Bronchial epithelial cell (primary cell): ENCODE data around the gene EMP2. TPM values are rescaled to one million over a fixed set of nuclear protein-coding genes. Genes with fewer than 3 reads are reported as not detected.

Experiments
- DNase-seq: peaks from one replicate; pipeline ENCODE4 v3.0.0-alpha.2; 2010; ENCODE audit warnings: low read depth
- FAIRE-seq: peaks from 2 replicates; lab custom pipeline; 2011; peaks lifted over from hg19 to GRCh38; lab: Jason Lieb, UNC
- H3K27me3 ChIP-seq: 2 replicates; pipeline ENCODE4 v1.5.1; 2011; ENCODE audit warnings: low read length; ENCODE audit not compliant: control insufficient read depth, insufficient read depth
- H3K36me3 ChIP-seq: 2 replicates; pipeline ENCODE4 v1.5.1; 2011; ENCODE audit warnings: low read length; ENCODE audit not compliant: control insufficient read depth, insufficient read depth
- H3K4me3 ChIP-seq: 2 replicates; pipeline ENCODE4 v1.5.1; 2011; ENCODE audit warnings: mild to moderate bottlenecking, low read depth, low read length, control low read depth
- total RNA-seq: library from RNA; depleted of rRNA; stranded (reverse); fragments of >200 nt; gene quantifications from 2 replicates; pipeline ENCODE4 v1.2.1, GENCODE V29; 2014
- TF ChIP-seq, protein P1 (sequence below): IDR thresholded peaks from 2 replicates; pipeline ENCODE4 v1.5.1; 2011; ENCODE audit warnings: mild to moderate bottlenecking, moderate library complexity, low read length, control low read depth, inconsistent platforms; ENCODE audit not compliant: insufficient read depth, severe bottlenecking

Gene EMP2
- total RNA-seq, 1 donor from 2014 or later = 15.5 TPM

GRCh38 chr16:10522966-10523365 lies 57.4 kb downstream of the EMP2 start:
- no peaks in the 10 kb centered on the region for H3K36me3 ChIP-seq
- DNase-seq = no peak
- FAIRE-seq = no peak
- TF ChIP-seq, protein P1, sequence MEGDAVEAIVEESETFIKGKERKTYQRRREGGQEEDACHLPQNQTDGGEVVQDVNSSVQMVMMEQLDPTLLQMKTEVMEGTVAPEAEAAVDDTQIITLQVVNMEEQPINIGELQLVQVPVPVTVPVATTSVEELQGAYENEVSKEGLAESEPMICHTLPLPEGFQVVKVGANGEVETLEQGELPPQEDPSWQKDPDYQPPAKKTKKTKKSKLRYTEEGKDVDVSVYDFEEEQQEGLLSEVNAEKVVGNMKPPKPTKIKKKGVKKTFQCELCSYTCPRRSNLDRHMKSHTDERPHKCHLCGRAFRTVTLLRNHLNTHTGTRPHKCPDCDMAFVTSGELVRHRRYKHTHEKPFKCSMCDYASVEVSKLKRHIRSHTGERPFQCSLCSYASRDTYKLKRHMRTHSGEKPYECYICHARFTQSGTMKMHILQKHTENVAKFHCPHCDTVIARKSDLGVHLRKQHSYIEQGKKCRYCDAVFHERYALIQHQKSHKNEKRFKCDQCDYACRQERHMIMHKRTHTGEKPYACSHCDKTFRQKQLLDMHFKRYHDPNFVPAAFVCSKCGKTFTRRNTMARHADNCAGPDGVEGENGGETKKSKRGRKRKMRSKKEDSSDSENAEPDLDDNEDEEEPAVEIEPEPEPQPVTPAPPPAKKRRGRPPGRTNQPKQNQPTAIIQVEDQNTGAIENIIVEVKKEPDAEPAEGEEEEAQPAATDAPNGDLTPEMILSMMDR = no peak
- no peaks in the 10 kb centered on the region for H3K27me3 ChIP-seq
- no peak overlapping the region for H3K4me3 ChIP-seq

DNA sequence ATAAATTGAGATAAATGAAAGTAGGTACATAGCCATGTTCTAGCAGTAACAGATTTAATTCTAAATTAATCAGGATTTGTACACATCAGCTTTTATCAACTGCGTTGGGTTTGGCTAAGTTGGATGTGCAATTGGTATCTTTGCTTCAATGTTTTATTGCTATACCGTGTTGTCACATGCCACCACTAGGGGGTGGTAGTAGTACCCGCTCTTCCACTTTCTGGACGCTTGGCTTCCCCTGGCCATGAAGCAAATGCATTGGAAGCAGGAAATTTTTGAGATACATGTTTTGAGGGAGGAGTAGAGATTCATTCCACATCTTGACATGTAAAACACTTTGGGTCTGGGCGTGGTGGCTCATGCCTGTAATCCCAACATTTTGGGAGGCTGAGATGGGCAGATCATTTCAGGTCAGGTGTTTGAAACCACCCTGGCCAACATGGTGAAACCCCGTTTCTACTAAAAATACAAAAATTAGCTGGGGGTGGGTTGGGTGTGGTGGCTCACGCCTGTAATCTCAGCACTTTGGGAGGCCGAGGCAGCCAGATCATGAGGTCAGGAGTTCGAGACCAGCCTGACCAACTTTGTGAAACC lies 58.6 kb downstream of the EMP2 start:
- no peaks in the 10 kb centered on the region for H3K27me3 ChIP-seq
- DNase-seq (peak; percentile 62), FAIRE-seq (no peak)
- no peak overlapping the region for H3K4me3 ChIP-seq
- TF ChIP-seq, protein P1 = peak; percentile 80
- no peaks in the 10 kb centered on the region for H3K36me3 ChIP-seq

DNA sequence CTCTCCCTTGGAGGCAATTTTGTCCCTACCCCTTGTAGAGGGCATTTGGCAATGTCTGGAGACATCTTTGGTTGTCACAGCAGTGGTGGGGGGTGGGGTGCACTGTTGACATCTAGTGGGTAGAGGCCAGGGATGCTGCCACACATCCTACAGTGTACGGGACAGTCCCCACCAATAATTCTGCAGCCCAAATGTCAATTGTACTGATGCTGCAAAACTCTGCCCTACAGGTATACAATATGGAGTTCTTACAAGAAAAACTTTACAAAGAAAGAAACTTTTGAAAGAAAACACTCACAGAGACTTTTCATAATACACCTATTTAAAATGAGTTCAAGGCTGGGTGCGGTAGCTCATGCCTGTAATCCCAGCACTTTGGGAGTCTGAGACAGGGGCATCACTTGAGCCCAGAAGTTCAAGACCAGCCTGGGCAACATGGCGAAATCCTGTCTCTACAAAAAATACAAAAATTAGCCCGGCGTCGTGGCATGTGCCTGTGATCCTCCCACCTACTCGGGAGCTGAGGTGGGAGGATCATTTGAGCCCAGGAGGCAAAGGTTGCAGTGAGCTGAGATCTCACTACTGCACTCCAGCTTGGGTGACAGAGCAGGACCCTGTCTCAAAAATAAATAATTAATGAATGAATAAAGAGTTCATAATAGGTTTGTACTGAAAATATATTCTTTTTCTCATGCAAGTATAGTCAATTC lies 59.4 kb downstream of the EMP2 start:
- TF ChIP-seq, protein P1 = no peak
- no peak overlapping the region for H3K4me3 ChIP-seq
- no peak for DNase-seq
- H3K27me3 ChIP-seq = no peaks in the 10 kb centered on the region
- no peaks in the 10 kb centered on the region for H3K36me3 ChIP-seq
- FAIRE-seq = no peak

DNA sequence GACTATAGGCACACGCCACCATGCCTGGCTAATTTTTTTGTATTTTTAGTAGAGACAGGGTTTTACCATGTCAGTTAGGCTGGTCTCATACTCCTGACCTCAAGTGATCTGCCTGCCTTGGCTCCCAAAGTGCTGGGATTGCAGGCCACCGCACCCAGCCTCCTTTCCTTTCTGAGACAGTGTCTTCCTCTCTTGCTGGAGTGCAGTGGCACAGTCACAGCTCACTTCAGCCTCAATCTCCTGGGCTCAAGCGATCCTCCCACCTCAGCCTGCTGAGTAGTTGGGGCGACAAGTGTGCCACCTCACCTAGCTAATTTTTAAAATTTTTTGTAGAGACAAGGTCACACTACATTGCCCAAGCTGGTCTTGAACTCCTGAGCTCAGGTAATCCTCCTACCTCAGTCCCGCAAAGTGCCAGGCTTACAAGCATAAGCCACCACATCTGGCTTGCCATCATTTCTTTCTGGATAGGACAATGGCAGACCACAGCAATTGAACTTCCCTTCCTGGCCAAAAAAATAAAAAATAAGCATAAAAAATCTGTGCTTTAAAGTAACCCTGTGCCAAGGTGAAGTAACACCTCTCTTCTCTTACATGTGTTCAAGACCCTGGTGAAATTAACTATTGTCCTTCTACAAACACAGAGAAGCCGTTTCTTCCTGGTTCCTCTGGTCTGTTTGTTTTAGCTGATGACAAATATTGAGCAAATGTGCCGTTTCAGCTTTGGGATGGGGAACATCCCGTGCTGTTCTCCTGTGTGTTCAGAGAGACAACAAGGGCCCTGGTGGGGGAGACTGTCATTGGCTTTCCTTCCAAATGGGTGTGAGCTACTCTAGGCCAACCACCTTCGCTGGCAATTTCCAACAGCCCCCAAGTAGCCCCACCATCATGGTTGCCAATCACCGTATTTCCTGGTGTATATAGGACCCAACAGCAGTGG lies 60.2 kb downstream of the EMP2 start:
- no peaks in the 10 kb centered on the region for H3K36me3 ChIP-seq
- H3K4me3 ChIP-seq = no peak overlapping the region
- no peaks in the 10 kb centered on the region for H3K27me3 ChIP-seq
- peak; percentile 31 for DNase-seq
- FAIRE-seq = no peak
- TF ChIP-seq, protein P1 = no peak

- no peak for FAIRE-seq
- H3K4me3 ChIP-seq = no peak overlapping the region
- TF ChIP-seq, protein P1 = no peak
- H3K36me3 ChIP-seq = no peaks in the 10 kb centered on the region
- no peaks in the 10 kb centered on the region for H3K27me3 ChIP-seq
- DNase-seq = no peak
Measured at GRCh38 chr16:10519297-10519696, 61.1 kb downstream of the EMP2 start.
